Measurements from ENCODE around the gene EBPL.
A peak's percentile ranks its signal among the peaks of the same experiment; 100 is the strongest.
"Not testable (repeated sequence)": the region's sequence is repeated elsewhere in the genome, so short reads cannot be mapped to it uniquely, and the experiment has no call there.

Gene EBPL

GRCh38 chr13:49690995-49691784 lies at the start of gene EBPL:
TSS of gene EBPL (minus strand) at chr13:49691486. CDS start at chr13:49691424, 62 bp downstream.
- Histone ChIP-seq H3K9me3 (no peaks in the 10 kb centered on the region), H3K27ac (peak within 1 kb of the TSS; percentile 92), H3K4me3 (peak within 1 kb of the TSS; percentile 88), H3K36me3 (peaks cover 32% of the 10 kb centered on the region), H4K20me1 (peaks cover 35% of the 10 kb centered on the region), H3K9ac (peak within 1 kb of the TSS; percentile 91), H3K4me1 (peaks cover 26% of the 10 kb centered on the region), H3K27me3 (no peaks in the 10 kb centered on the region), H3K4me2 (peak within 1 kb of the TSS; percentile 77)
- peak; percentile 84; the same call in 1 of the 2 replicates for TF ChIP-seq Cebpa-rat (IDR thresholded peaks at IDR 0.05)

GRCh38 chr13:49740870-49741269 lies 49.6 kb upstream of the EBPL start:
- Histone ChIP-seq H3K36me3 (peaks cover 68% of the 10 kb centered on the region), H3K4me1 (no peaks in the 10 kb centered on the region), H3K4me3 (no peak overlapping the region), H3K27ac (no peak overlapping the region), H3K9ac (no peak overlapping the region), H3K9me3 (no peaks in the 10 kb centered on the region), H3K4me2 (no peak overlapping the region), H4K20me1 (no peaks in the 10 kb centered on the region), H3K27me3 (no peaks in the 10 kb centered on the region)
- no peak for TF ChIP-seq Cebpa-rat (IDR thresholded peaks at IDR 0.05)

DNA sequence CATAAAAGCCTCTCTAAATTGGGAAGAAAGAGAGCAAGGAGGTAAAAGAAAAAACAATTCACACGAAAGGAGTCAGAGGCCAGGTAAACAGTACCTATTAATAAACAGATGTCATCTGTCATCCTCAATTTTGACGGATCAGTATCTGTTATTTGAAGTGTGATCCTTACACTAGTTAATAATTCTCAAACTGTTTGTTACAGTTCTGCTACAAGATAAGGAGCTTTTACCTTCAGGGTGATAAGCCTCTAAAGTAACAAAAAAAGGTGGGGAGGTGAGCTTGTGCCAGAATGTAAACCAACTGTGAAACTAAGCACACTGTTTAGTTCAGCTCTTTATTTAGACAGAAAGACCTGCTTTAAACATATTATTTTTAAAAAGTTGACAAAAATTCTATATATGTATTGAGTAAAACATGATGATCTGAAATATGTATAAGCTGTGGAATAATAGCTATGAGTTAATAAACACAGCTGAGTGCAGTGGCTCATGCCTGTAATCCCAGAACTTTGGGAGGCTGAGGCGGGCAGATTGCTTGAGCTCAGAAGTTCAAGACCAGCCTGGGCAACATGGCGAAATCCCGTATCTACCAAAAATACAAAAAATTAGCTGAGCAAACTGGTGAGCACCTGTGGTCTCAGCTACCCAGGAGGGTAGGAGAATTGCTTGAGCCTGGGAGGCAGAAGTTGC lies 48.4 kb upstream of the EBPL start:
- Histone ChIP-seq H4K20me1 (no peaks in the 10 kb centered on the region), H3K4me1 (no peaks in the 10 kb centered on the region), H3K9me3 (no peaks in the 10 kb centered on the region), H3K9ac (no peak overlapping the region), H3K27ac (no peak overlapping the region), H3K27me3 (no peaks in the 10 kb centered on the region), H3K36me3 (peaks cover 56% of the 10 kb centered on the region), H3K4me3 (no peak overlapping the region), H3K4me2 (no peak overlapping the region)
- no peak for TF ChIP-seq Cebpa-rat (IDR thresholded peaks at IDR 0.05)

GRCh38 chr13:49733181-49733951 lies 42.1 kb upstream of the EBPL start:
- H3K4me2 ChIP-seq, result no peak overlapping the region
- H3K27ac ChIP-seq, result no peak overlapping the region

DNA sequence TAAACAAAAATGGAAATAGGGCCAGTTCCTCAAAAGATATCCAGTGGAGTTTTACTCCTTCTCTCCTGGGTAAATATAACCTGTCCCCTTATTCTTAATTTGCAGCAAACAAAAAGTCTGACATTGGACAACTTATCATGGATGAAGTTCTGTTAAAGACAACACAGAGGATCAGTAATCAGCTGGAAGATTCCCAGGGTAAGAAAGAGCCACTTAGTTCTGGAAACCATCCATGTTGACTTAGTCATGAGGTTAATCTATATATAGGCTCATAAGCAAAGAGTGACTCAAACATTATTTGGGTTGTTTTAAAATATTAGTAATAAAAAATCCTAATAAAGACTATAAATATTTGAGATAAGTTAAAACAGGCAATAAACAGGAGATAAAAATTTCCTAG lies 40.5 kb upstream of the EBPL start:
- H3K9me3 ChIP-seq, result no peaks in the 10 kb centered on the region; the same call in 1 of the 2 replicates
- no peak overlapping the region for H3K9ac ChIP-seq
- H3K36me3 ChIP-seq, result peaks cover 63% of the 10 kb centered on the region
- no peak for TF ChIP-seq Cebpa-rat (IDR thresholded peaks at IDR 0.05)
- no peaks in the 10 kb centered on the region for H3K27me3 ChIP-seq
- no peak overlapping the region for H3K4me3 ChIP-seq
- no peaks in the 10 kb centered on the region for H3K4me1 ChIP-seq
- H3K4me2 ChIP-seq, result no peak overlapping the region
- H4K20me1 ChIP-seq, result peaks cover 8% of the 10 kb centered on the region
- no peak overlapping the region for H3K27ac ChIP-seq

More at GRCh38 chr13:49733181-49733951, 42.1 kb upstream of the EBPL start:
- no peaks in the 10 kb centered on the region for H3K4me1 ChIP-seq
- no peak overlapping the region for H3K9ac ChIP-seq
- no peak for TF ChIP-seq Cebpa-rat (IDR thresholded peaks at IDR 0.05)
- H3K4me3 ChIP-seq, result no peak overlapping the region
- peaks cover 47% of the 10 kb centered on the region for H3K36me3 ChIP-seq
- peaks cover 8% of the 10 kb centered on the region for H4K20me1 ChIP-seq
- no peaks in the 10 kb centered on the region for H3K27me3 ChIP-seq
- no peaks in the 10 kb centered on the region; the same call in 1 of the 2 replicates for H3K9me3 ChIP-seq

- H3K9ac ChIP-seq, result no peak overlapping the region
- H3K9me3 ChIP-seq, result peaks cover 26% of the 10 kb centered on the region
- H3K27ac ChIP-seq, result no peak overlapping the region
- no peaks in the 10 kb centered on the region for H3K4me1 ChIP-seq
- no peaks in the 10 kb centered on the region for H4K20me1 ChIP-seq
- peaks cover 69% of the 10 kb centered on the region for H3K36me3 ChIP-seq
- no peak overlapping the region for H3K4me2 ChIP-seq
- no peak overlapping the region for H3K4me3 ChIP-seq
- no peaks in the 10 kb centered on the region for H3K27me3 ChIP-seq
- no peak for TF ChIP-seq Cebpa-rat (IDR thresholded peaks at IDR 0.05)
These were observed 25.3 kb upstream of the EBPL start for GRCh38 chr13:49716615-49717014.

GRCh38 chr13:49714757-49715156 lies 23.5 kb upstream of the EBPL start:
- no peak overlapping the region for H3K27ac ChIP-seq
- H4K20me1 ChIP-seq, result no peaks in the 10 kb centered on the region
- H3K4me3 ChIP-seq, result no peak overlapping the region
- peaks cover 26% of the 10 kb centered on the region for H3K9me3 ChIP-seq
- peaks cover 71% of the 10 kb centered on the region for H3K36me3 ChIP-seq
- no peak overlapping the region for H3K4me2 ChIP-seq
- no peaks in the 10 kb centered on the region for H3K4me1 ChIP-seq
- H3K27me3 ChIP-seq, result no peaks in the 10 kb centered on the region
- no peak overlapping the region for H3K9ac ChIP-seq
- TF ChIP-seq Cebpa-rat (IDR thresholded peaks at IDR 0.05), result no peak

DNA sequence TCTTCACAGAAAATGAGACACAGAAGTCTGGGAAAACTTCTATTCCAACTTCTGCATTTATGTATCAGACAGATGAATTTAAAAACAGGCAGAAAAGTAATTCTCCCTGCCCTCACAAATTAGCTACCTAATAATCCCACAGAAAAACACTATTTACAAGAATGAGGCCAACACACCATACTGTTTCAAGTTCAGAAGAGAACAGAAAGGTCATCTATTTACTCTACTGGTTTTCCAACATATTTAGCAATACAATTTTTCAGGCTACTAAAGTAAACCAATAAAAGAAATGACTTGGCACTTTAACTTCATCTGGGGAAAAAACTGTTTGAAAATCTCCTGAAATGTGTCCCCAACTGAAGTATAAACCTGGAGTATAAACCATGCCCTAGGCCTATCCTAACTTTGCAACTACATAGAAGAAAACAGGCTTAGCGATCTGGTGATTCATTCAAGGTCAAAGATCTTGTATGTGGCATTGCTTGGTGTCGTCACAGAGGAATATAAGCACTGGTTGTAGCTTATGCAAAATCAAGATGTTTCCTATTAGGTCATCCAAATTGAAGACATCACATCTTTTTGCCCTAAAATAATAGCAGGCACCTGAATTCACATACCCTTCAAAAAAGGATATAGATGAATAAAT lies 20.1 kb upstream of the EBPL start:
- H3K9me3 ChIP-seq, result peaks cover 13% of the 10 kb centered on the region
- H3K4me1 ChIP-seq, result no peaks in the 10 kb centered on the region
- peaks cover 72% of the 10 kb centered on the region for H3K36me3 ChIP-seq
- H3K9ac ChIP-seq, result no peak overlapping the region
- no peaks in the 10 kb centered on the region for H3K27me3 ChIP-seq
- H3K4me3 ChIP-seq, result no peak overlapping the region
- no peaks in the 10 kb centered on the region for H4K20me1 ChIP-seq
- TF ChIP-seq Cebpa-rat (IDR thresholded peaks at IDR 0.05), result no peak
- no peak overlapping the region for H3K4me2 ChIP-seq
- H3K27ac ChIP-seq, result no peak overlapping the region

GRCh38 chr13:49704264-49704663 lies 13.0 kb upstream of the EBPL start:
- H3K27me3 ChIP-seq, H3K9me3 ChIP-seq, H3K4me3 ChIP-seq, H3K4me2 ChIP-seq, H4K20me1 ChIP-seq, H3K4me1 ChIP-seq, H3K9ac ChIP-seq, H3K27ac ChIP-seq: not testable (repeated sequence)
- peaks cover 76% of the 10 kb centered on the region for H3K36me3 ChIP-seq
